A549 (cell line): ENCODE results near the gene PAPPA.

ENCODE experiments used
- CEBPB ChIP-seq, 2 experiments: fragments of >200 bp in 1 of 2; sonication (Bioruptor Twin) in 1 of 2; formaldehyde crosslinking in 1 of 2; IDR thresholded peaks; 2 replicates each; pipeline ENCODE4 v1.6.1; 2012 to 2016
- FOSB ChIP-seq: fragments of 250-450 bp; sonication (Bioruptor Pico); IDR thresholded peaks from 2 replicates; pipeline ENCODE4 v1.5.0; 2020; ENCODE audit warnings: mild to moderate bottlenecking, moderate library complexity
- HDAC2 ChIP-seq: fragments of 200-600 bp; sonication (generic); IDR thresholded peaks from 2 replicates; pipeline ENCODE4 v1.6.1; 2016
- JUN ChIP-seq, 2 experiments: fragments of >200 bp; sonication (Bioruptor Twin); formaldehyde crosslinking; IDR thresholded peaks; 2 replicates in 1 of 2; 3 replicates in 1 of 2; pipeline ENCODE4 v1.6.1; 2016 to 2017
- MYC ChIP-seq: IDR thresholded peaks from 2 replicates; pipeline ENCODE4 v1.6.1; 2012; ENCODE audit warnings: mild to moderate bottlenecking, inconsistent platforms, low read length, improper control_type of control experiment, borderline replicate concordance
- POLR2A ChIP-seq: IDR thresholded peaks from 2 replicates; pipeline ENCODE4 v1.6.1; 2012; ENCODE audit warnings: mild to moderate bottlenecking, low read length
- RAD21 ChIP-seq, 2 experiments: fragments of >200 bp in 1 of 2; sonication (Bioruptor Twin) in 1 of 2; formaldehyde crosslinking in 1 of 2; IDR thresholded peaks in 1 of 2; conservative IDR thresholded peaks in 1 of 2; 2 replicates in 1 of 2; 3 replicates in 1 of 2; pipeline ENCODE4 v1.6.1; 2012 to 2018; ENCODE audit warnings: inconsistent platforms in 1 of 2
- SREBF2 ChIP-seq: fragments of 450-650 bp; IDR thresholded peaks from 2 replicates; pipeline ENCODE4 v1.6.1; 2014; ENCODE audit warnings: mild to moderate bottlenecking, moderate library complexity
- TF ChIP-seq, protein P1 (sequence below): fragments of >200 bp; sonication (Bioruptor Twin); formaldehyde crosslinking; IDR thresholded peaks from 3 replicates; pipeline ENCODE4 v1.5.1; 2016
- TF ChIP-seq, protein P2 (sequence below): fragments of 200-600 bp; sonication (generic); IDR thresholded peaks from 2 replicates; pipeline ENCODE4 v1.6.1; 2016; ENCODE audit warnings: antibody characterized with exemption, mild to moderate bottlenecking, moderate library complexity

DNA sequence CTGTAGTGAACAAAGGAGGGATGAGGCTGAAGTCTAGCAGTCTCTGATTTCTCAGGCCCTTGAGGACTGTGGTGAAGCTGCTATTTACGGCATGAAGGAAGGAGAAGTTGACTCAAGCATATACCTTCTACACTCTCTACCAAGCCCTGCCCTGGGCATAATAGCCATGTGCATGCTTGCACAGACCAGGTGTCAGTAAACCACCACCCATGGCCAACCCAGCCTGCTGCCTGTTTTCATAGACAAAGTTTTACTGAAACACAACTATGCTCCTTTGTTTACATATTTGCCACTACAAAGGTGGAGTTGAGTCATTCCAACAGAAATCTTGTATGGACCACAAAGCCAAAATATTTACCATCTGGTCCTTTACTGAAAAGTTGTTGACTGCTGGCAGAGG, 126.9 kb downstream of the PAPPA start:
- TF ChIP-seq, protein P1, sequence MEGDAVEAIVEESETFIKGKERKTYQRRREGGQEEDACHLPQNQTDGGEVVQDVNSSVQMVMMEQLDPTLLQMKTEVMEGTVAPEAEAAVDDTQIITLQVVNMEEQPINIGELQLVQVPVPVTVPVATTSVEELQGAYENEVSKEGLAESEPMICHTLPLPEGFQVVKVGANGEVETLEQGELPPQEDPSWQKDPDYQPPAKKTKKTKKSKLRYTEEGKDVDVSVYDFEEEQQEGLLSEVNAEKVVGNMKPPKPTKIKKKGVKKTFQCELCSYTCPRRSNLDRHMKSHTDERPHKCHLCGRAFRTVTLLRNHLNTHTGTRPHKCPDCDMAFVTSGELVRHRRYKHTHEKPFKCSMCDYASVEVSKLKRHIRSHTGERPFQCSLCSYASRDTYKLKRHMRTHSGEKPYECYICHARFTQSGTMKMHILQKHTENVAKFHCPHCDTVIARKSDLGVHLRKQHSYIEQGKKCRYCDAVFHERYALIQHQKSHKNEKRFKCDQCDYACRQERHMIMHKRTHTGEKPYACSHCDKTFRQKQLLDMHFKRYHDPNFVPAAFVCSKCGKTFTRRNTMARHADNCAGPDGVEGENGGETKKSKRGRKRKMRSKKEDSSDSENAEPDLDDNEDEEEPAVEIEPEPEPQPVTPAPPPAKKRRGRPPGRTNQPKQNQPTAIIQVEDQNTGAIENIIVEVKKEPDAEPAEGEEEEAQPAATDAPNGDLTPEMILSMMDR, result no peak
- TF ChIP-seq, protein P2, sequence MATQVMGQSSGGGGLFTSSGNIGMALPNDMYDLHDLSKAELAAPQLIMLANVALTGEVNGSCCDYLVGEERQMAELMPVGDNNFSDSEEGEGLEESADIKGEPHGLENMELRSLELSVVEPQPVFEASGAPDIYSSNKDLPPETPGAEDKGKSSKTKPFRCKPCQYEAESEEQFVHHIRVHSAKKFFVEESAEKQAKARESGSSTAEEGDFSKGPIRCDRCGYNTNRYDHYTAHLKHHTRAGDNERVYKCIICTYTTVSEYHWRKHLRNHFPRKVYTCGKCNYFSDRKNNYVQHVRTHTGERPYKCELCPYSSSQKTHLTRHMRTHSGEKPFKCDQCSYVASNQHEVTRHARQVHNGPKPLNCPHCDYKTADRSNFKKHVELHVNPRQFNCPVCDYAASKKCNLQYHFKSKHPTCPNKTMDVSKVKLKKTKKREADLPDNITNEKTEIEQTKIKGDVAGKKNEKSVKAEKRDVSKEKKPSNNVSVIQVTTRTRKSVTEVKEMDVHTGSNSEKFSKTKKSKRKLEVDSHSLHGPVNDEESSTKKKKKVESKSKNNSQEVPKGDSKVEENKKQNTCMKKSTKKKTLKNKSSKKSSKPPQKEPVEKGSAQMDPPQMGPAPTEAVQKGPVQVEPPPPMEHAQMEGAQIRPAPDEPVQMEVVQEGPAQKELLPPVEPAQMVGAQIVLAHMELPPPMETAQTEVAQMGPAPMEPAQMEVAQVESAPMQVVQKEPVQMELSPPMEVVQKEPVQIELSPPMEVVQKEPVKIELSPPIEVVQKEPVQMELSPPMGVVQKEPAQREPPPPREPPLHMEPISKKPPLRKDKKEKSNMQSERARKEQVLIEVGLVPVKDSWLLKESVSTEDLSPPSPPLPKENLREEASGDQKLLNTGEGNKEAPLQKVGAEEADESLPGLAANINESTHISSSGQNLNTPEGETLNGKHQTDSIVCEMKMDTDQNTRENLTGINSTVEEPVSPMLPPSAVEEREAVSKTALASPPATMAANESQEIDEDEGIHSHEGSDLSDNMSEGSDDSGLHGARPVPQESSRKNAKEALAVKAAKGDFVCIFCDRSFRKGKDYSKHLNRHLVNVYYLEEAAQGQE, result no peak
- TF ChIP-seq HDAC2, result no peak
- no peak for TF ChIP-seq MYC
- TF ChIP-seq FOSB (CRISPR knock-in tag), result no peak
- no peak for TF ChIP-seq RAD21 (conservative IDR thresholded peaks at IDR 0.05 in 1 of 2, IDR thresholded peaks at IDR 0.05 in 1 of 2)
- TF ChIP-seq POLR2A, result no peak
- TF ChIP-seq CEBPB (IDR thresholded peaks at IDR 0.05), result no peak
- no peak for TF ChIP-seq SREBF2
- TF ChIP-seq JUN (IDR thresholded peaks at IDR 0.05), result no peak
